Type B pancreatic cell (in vitro differentiated cells): ENCODE measurements around the gene COLEC12. TPM values are rescaled to one million over a fixed set of nuclear protein-coding genes. Genes with fewer than 3 reads are reported as not detected.
"Not testable (repeated sequence)": the region's sequence is repeated elsewhere in the genome, so short reads cannot be mapped to it uniquely, and the experiment has no call there.

Experiments
- DNase-seq: peaks from one replicate; pipeline ENCODE4 v3.0.0; 2021; ENCODE audit warnings: mixed read lengths; ENCODE audit not compliant: unreplicated experiment; ENCODE audit errors: extremely low spot score
- H3K27ac Mint-ChIP-seq: 2 replicates; pipeline ENCODE4 v1.8.0; 2021; ENCODE audit warnings: mild to moderate bottlenecking, mixed read lengths
- H3K27me3 Mint-ChIP-seq: 2 replicates; pipeline ENCODE4 v1.8.0; 2021; ENCODE audit warnings: mixed read lengths
- H3K36me3 Mint-ChIP-seq: 2 replicates; pipeline ENCODE4 v1.8.0; 2021; ENCODE audit warnings: mixed read lengths
- H3K4me1 Mint-ChIP-seq: one replicate; pipeline ENCODE4 v1.8.0; 2021; ENCODE audit warnings: mixed read lengths; ENCODE audit not compliant: unreplicated experiment
- H3K4me3 Mint-ChIP-seq: 2 replicates; pipeline ENCODE4 v1.8.0; 2021; ENCODE audit warnings: mild to moderate bottlenecking, mixed read lengths
- H3K9me3 Mint-ChIP-seq: 2 replicates; pipeline ENCODE4 v1.8.0; 2021; ENCODE audit warnings: mixed read lengths
- CTCF ChIP-seq: fragments of 200-600 bp; sonication (generic); conservative IDR thresholded peaks from 2 replicates; pipeline ENCODE4 v1.5.0; 2021; ENCODE audit warnings: antibody characterized with exemption, mild to moderate bottlenecking
- total RNA-seq: library from RNA; stranded (reverse); gene quantifications from 2 replicates; pipeline ENCODE4 v1.2.1, GENCODE V29; 2021; ENCODE audit warnings: low replicate concordance

Gene COLEC12
- total RNA-seq, 1 donor from 2014 or later = 61.3 TPM

GRCh38 chr18:297936-298335 lies 202.6 kb downstream of the COLEC12 start:
- no peaks in the 10 kb centered on the region for H3K36me3 Mint-ChIP-seq
- no peak for DNase-seq
- H3K4me3 Mint-ChIP-seq = no peak overlapping the region
- no peaks in the 10 kb centered on the region for H3K9me3 Mint-ChIP-seq
- peaks cover 18% of the 10 kb centered on the region for H3K4me1 Mint-ChIP-seq
- H3K27me3 Mint-ChIP-seq = no peaks in the 10 kb centered on the region
- H3K27ac Mint-ChIP-seq = no peak overlapping the region
- TF ChIP-seq CTCF = no peak

GRCh38 chr18:295756-296490 lies 204.6 kb downstream of the COLEC12 start:
- TF ChIP-seq CTCF = no peak
- no peak overlapping the region for H3K27ac Mint-ChIP-seq
- no peaks in the 10 kb centered on the region for H3K36me3 Mint-ChIP-seq
- no peaks in the 10 kb centered on the region for H3K27me3 Mint-ChIP-seq
- H3K4me1 Mint-ChIP-seq = peaks cover 11% of the 10 kb centered on the region
- H3K4me3 Mint-ChIP-seq = no peak overlapping the region
- no peaks in the 10 kb centered on the region for H3K9me3 Mint-ChIP-seq
- DNase-seq = no peak

GRCh38 chr18:294566-294965 lies 205.9 kb downstream of the COLEC12 start:
- H3K27ac Mint-ChIP-seq = no peak overlapping the region
- TF ChIP-seq CTCF = no peak
- no peaks in the 10 kb centered on the region for H3K36me3 Mint-ChIP-seq
- no peaks in the 10 kb centered on the region for H3K27me3 Mint-ChIP-seq
- H3K9me3 Mint-ChIP-seq = no peaks in the 10 kb centered on the region
- no peak overlapping the region for H3K4me3 Mint-ChIP-seq
- DNase-seq = no peak
- peaks cover 8% of the 10 kb centered on the region for H3K4me1 Mint-ChIP-seq

- no peak for DNase-seq
- no peaks in the 10 kb centered on the region for H3K36me3 Mint-ChIP-seq
- no peak for TF ChIP-seq CTCF
- H3K9me3 Mint-ChIP-seq = no peaks in the 10 kb centered on the region
- no peak overlapping the region for H3K27ac Mint-ChIP-seq
- H3K4me3 Mint-ChIP-seq = no peak overlapping the region
- H3K27me3 Mint-ChIP-seq = no peaks in the 10 kb centered on the region
- H3K4me1 Mint-ChIP-seq = peaks cover 8% of the 10 kb centered on the region
Observed at GRCh38 chr18:293536-293935, 207.0 kb downstream of the COLEC12 start.

- no peak overlapping the region for H3K27ac Mint-ChIP-seq
- no peak for DNase-seq
- no peaks in the 10 kb centered on the region for H3K9me3 Mint-ChIP-seq
- no peaks in the 10 kb centered on the region for H3K36me3 Mint-ChIP-seq
- H3K27me3 Mint-ChIP-seq = no peaks in the 10 kb centered on the region
- peaks cover 8% of the 10 kb centered on the region for H3K4me1 Mint-ChIP-seq
- H3K4me3 Mint-ChIP-seq = no peak overlapping the region
- peak; percentile 20 for TF ChIP-seq CTCF
Observed at GRCh38 chr18:292271-292670, 208.2 kb downstream of the COLEC12 start.

GRCh38 chr18:289970-290369 lies 210.5 kb downstream of the COLEC12 start:
- not testable (repeated sequence) for H3K27ac Mint-ChIP-seq, DNase-seq, H3K36me3 Mint-ChIP-seq, H3K4me3 Mint-ChIP-seq, H3K9me3 Mint-ChIP-seq, H3K4me1 Mint-ChIP-seq, H3K27me3 Mint-ChIP-seq
